DMS153 treated with DMSO at 0.1 percent for 48 hours (cell line): ENCODE results near the gene STK10.

Experiments used
- DNase-seq: peaks from one replicate; lab custom pipeline; 2025; ENCODE audit not compliant: unreplicated experiment; lab: John Stamatoyannopoulos, UW

STK10 gene

GRCh38 chr5:172189693-172190296 lies 1.8 kb upstream of the STK10 start:
- no peak for DNase-seq

GRCh38 chr5:172188893-172189692 lies 1.1 kb upstream of the STK10 start:
- peak; percentile 39 for DNase-seq

- no peak for DNase-seq
These were observed 649 bp downstream of the STK10 start for GRCh38 chr5:172187118-172188032.

GRCh38 chr5:172186114-172186695 lies 1.8 kb downstream of the STK10 start:
- no peak for DNase-seq

GRCh38 chr5:172185096-172185461 lies 2.9 kb downstream of the STK10 start:
- DNase-seq, result no peak

GRCh38 chr5:172183881-172184280 lies 4.1 kb downstream of the STK10 start:
- no peak for DNase-seq

- DNase-seq, result no peak
These were observed 5.7 kb downstream of the STK10 start for GRCh38 chr5:172182291-172182690.

GRCh38 chr5:172180936-172181335 lies 7.1 kb downstream of the STK10 start:
- no peak for DNase-seq

DNA sequence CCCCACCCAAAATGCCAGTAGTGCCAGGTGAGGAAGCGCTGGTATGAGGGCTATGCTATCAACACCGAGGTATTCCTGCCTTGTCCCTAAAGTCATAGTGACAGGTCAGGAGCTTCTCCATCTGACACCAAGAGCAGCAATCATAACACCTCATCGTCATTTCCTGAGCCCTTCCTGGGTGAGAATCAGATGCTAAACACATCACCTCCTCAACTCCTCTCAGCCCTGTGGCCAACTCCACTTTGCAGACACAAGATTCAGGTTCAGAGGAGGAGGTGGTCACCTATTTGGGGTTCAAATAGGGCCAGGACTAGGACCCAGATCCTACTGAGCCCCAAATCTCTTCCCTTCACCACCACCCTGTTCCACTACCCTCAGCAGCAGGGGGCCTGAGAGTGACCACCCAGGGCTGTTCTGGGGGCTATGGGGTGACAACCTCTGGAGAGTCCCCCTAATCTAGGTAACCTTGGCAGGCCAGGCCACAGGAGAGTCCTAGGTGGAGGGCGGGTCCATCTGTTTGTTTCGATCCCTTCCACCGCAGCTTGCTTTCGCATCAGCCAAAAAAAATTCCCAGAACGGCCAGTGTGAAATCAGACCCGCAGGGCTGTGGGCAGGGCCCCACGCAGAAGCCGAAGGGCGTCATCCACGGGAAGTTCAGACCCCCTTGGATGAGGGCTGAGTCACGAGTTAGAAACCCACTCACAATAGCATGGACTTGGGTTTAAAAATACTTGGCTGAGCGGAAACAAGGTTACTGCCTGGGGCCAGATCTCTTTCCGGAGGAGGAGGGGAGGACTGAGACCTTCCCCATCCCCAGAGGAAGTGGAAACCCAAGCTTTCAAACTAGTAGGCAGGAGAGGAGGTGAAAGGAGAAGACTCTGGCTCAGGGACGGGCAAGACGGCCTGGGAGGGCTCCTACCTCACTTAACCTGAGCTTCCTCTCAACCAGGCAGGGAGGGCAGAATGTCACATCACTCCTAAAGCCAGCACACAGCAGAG lies 8.7 kb downstream of the STK10 start:
- no peak for DNase-seq

GRCh38 chr5:172178301-172178987 lies 9.6 kb downstream of the STK10 start:
- DNase-seq, result no peak

GRCh38 chr5:172177176-172177575 lies 10.8 kb downstream of the STK10 start:
- no peak for DNase-seq

DNA sequence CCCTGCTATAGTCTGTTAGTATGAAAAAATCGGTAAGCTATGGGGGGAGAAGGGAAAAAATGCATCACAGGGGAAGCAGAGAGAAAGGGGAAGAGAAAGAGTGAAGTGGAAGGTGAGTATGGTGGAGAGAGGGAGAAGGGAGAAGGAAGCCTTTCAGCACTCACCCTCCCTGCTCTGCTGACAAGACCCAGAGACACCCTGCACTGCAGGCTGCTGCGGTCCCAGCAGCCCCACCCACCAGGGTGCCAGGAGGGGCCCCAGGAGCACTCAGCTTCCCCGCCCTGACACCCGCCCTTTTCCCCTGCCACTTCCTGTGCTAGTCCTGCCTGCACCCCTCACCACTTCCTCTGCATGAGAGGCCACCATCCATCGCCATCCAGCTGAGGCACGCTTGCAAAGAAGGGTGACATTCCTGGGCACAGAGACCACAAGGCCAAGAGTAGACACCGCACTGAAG lies 12.7 kb downstream of the STK10 start:
- no peak for DNase-seq

DNA sequence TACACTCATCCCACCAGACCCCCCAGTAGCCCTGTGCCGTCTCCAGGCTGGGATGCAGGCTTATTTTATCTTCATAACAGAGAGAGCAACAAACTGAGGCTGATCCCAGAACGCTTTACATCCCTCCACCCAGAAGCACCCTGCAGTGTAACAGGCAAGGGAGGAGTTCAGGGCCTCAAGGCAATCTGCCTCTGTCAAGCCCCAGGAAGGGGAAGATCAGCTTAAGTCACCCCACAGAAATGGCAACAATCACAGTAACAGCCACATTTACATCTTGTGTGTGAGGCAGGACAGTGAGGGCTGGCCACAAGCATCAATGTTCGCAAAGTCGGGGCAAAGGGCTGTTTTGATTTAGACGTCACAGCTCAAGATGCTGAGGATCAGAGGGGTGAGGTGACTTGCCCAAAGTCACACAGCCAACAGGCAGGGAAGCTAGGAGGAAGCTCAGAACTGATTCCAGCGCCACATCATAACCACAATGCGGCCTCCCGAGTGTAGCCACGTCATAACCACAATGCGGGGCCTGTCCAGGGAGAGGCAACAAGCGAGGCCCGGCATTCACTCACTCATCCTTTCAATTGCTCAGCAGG lies 14.4 kb downstream of the STK10 start:
- no peak for DNase-seq

- no peak for DNase-seq
These were observed 15.0 kb downstream of the STK10 start for GRCh38 chr5:172172912-172173563.

DNA sequence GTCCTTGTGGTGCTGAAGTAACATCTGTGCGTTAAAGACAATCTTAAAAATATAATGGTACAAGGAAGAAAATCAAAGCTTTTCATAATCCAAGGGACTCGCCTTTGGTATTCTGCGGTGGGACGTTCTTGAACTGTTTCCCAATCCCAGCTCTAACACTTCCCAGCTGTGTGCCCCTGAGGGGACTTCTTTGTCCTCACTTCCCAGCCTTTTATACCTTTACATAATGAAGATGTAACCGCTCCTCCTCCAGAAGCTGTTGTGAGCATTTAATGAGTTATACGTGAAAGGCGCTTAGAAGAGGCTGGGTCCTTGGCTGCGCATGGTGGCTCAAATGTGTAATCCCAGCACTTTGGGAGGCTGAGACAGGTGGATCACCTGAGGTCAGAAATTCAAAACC lies 16.9 kb downstream of the STK10 start:
- no peak for DNase-seq

GRCh38 chr5:172170251-172170701 lies 17.7 kb downstream of the STK10 start:
- no peak for DNase-seq

- DNase-seq, result no peak
These were observed 18.8 kb downstream of the STK10 start for GRCh38 chr5:172169216-172169615.

DNA sequence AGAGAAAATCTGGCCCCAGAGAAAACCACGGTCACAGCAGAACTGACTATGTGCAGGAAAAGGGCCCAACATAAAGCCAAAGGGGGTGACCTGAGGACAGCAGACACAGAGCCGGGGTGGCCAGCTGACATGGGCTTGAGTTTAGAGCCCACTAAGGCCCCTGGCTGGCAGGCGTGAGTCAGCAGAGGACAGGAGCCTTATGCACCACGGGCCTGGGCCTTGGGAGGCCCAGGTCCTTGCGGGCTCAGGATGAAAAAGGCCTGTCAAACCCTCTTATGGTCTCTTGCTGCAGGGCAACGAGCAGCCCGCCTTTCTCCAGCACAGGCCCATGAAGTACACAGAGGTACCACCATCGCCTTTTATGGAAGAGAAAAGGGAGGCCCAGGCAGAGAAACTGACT lies 19.7 kb downstream of the STK10 start:
- no peak for DNase-seq
